ENCODE measurements around the gene CKS1B. TPM values are rescaled to one million over a fixed set of nuclear protein-coding genes. Genes with fewer than 3 reads are reported as not detected.

CKS1B gene
- total and polyA plus RNA-seq, 9 of the 15 experiments (the other 6 are each of a cell fraction or from before 2014, with no cell fraction given): 215 to 1,103 (median 460) TPM

DNA sequence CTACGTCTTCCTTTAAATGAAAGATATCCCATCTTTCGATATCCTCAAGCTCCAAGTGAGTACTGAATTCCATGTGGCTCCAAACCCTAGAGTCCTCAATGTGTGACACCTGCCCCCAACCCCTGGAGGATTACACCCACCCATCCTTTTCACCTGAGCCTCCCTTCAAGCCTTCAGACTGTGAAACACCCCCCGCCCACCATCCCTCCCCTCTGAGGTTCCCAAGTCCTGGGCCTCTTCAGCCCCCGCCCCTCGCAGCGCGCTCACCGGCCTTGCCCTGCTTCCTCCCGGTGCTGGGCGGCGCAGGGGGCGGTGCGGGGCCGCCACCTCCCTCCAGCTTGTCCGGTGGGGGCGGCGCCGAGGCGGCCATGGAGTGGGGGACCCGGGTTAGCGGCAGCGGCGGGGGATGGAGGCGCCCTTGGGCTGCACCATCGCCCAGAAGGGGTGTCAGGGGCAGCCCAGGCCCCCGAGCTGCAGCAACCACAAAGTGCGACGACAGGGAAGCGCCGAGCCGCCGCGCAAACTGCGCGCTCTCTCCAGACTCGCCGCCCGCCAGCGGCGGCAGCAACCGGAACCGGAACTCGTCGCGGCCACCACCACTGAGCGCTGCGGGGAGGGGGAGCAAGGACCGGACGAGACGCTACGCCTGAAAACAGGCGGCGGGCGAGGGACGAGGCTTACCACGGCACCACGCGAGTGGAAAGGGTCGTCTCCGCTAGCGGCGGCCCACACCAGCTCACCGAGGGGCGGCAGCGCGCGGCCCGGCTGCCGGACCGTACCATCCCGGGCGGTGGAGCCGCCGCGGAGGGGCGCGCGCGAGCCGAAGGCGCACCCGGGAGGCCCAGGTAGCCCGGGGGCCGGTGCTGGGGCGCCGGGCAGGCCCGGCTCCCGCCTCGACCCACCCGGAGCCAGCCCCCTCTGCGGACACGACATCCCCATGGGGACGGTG is 13.0 kb upstream of the CKS1B start, which contains the start of gene PYGO2 (continued):
- TF ChIP-seq, protein P1, sequence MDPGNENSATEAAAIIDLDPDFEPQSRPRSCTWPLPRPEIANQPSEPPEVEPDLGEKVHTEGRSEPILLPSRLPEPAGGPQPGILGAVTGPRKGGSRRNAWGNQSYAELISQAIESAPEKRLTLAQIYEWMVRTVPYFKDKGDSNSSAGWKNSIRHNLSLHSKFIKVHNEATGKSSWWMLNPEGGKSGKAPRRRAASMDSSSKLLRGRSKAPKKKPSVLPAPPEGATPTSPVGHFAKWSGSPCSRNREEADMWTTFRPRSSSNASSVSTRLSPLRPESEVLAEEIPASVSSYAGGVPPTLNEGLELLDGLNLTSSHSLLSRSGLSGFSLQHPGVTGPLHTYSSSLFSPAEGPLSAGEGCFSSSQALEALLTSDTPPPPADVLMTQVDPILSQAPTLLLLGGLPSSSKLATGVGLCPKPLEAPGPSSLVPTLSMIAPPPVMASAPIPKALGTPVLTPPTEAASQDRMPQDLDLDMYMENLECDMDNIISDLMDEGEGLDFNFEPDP (CRISPR knock-in tag; IDR thresholded peaks at IDR 0.05): peak; percentile 64; the same call in 1 of the 2 replicates
- TF ChIP-seq, protein P2, sequence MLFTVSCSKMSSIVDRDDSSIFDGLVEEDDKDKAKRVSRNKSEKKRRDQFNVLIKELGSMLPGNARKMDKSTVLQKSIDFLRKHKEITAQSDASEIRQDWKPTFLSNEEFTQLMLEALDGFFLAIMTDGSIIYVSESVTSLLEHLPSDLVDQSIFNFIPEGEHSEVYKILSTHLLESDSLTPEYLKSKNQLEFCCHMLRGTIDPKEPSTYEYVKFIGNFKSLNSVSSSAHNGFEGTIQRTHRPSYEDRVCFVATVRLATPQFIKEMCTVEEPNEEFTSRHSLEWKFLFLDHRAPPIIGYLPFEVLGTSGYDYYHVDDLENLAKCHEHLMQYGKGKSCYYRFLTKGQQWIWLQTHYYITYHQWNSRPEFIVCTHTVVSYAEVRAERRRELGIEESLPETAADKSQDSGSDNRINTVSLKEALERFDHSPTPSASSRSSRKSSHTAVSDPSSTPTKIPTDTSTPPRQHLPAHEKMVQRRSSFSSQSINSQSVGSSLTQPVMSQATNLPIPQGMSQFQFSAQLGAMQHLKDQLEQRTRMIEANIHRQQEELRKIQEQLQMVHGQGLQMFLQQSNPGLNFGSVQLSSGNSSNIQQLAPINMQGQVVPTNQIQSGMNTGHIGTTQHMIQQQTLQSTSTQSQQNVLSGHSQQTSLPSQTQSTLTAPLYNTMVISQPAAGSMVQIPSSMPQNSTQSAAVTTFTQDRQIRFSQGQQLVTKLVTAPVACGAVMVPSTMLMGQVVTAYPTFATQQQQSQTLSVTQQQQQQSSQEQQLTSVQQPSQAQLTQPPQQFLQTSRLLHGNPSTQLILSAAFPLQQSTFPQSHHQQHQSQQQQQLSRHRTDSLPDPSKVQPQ (CRISPR knock-in tag; IDR thresholded peaks at IDR 0.05; ENCODE audit: borderline replicate concordance): no peak
- TF ChIP-seq SIN3A (IDR thresholded peaks at IDR 0.05; ENCODE audit: borderline replicate concordance in 2 of 2, control insufficient read depth in 1 of 2, low read depth in 2 of 2, low read length in 2 of 2) (peak in 1 of 2 experiments; percentile 53; a peak in 2 of 4 replicates), TAF7 (tag; IDR thresholded peaks at IDR 0.05) (no peak), HDAC3 (IDR thresholded peaks at IDR 0.05; ENCODE audit: borderline replicate concordance, partially characterized antibody) (no peak), KLF13 (tag; IDR thresholded peaks at IDR 0.05; ENCODE audit: borderline replicate concordance, low read depth) (peak; percentile 39), MCM3 (IDR thresholded peaks at IDR 0.05) (no peak), ZBTB17 (CRISPR knock-in tag; IDR thresholded peaks at IDR 0.05) (peak; percentile 88), ZNF551 (CRISPR knock-in tag; IDR thresholded peaks at IDR 0.05) (no peak), RBBP5 (IDR thresholded peaks at IDR 0.05; ENCODE audit: borderline replicate concordance, insufficient read depth, low read length, poor library complexity, severe bottlenecking) (peak; percentile 80), ARNT (IDR thresholded peaks at IDR 0.05) (no peak), FIP1L1 (IDR thresholded peaks at IDR 0.05; ENCODE audit: low read depth, low read length, poor library complexity, severe bottlenecking) (peak; percentile 85), GABPA (tag; conservative IDR thresholded peaks at IDR 0.05; ENCODE audit: low read depth) (peak; percentile 98), ZNF75A (CRISPR knock-in tag; IDR thresholded peaks at IDR 0.05) (peak; percentile 23; the same call in 1 of the 2 replicates), CEBPG (CRISPR knock-in tag; IDR thresholded peaks at IDR 0.05) (no peak), CEBPG (tag; conservative IDR thresholded peaks at IDR 0.05 in 1 of 2, IDR thresholded peaks at IDR 0.05 in 1 of 2) (no peak), ZEB2 (IDR thresholded peaks at IDR 0.05) (no peak), HMGN3 (IDR thresholded peaks at IDR 0.05; ENCODE audit: borderline replicate concordance, extremely low read depth, insufficient read length, low read depth, low read length) (peak; percentile 58), POU5F1 (IDR thresholded peaks at IDR 0.05; ENCODE audit: borderline replicate concordance, low read depth, low read length, partially characterized antibody) (no peak), MTA2 (IDR thresholded peaks at IDR 0.05; ENCODE audit: low read depth) (no peak), NFXL1 (CRISPR knock-in tag; IDR thresholded peaks at IDR 0.05) (no peak)
- TF ChIP-seq, protein P3, sequence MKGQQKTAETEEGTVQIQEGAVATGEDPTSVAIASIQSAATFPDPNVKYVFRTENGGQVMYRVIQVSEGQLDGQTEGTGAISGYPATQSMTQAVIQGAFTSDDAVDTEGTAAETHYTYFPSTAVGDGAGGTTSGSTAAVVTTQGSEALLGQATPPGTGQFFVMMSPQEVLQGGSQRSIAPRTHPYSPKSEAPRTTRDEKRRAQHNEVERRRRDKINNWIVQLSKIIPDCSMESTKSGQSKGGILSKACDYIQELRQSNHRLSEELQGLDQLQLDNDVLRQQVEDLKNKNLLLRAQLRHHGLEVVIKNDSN (CRISPR knock-in tag; IDR thresholded peaks at IDR 0.05): no peak
